GM23338 (cell line): ENCODE data around the gene MOB3B. TPM values are rescaled to one million over a fixed set of nuclear protein-coding genes. Genes with fewer than 3 reads are reported as not detected.

Experiments used
- ATAC-seq: fragments of 200-7000 bp; cut with Tn5 transposase; 3 replicates; pipeline ENCODE4 v1.9.1; 2020
- DNase-seq: peaks from one replicate; pipeline ENCODE4 v3.0.0-alpha.2; 2015; ENCODE audit warnings: low spot score
- H2AFZ ChIP-seq: fragments of 200-600 bp; sonication (generic); 2 replicates; pipeline ENCODE4 v1.8.0; 2016; ENCODE audit warnings: antibody characterized with exemption, mild to moderate bottlenecking, moderate library complexity
- H3F3A ChIP-seq: fragments of 200-600 bp; sonication (generic); replicated peaks from 2 replicates; pipeline ENCODE4 v1.8.0; 2017; ENCODE audit warnings: antibody characterized with exemption, mixed run types, low read depth
- H3K27ac ChIP-seq: fragments of 200-600 bp; sonication (generic); 2 replicates; pipeline ENCODE4 v1.6.1; 2016; ENCODE audit warnings: low read depth
- H3K27me3 ChIP-seq: fragments of 200-600 bp; sonication (generic); 2 replicates; pipeline ENCODE4 v1.8.0; 2016; ENCODE audit warnings: mild to moderate bottlenecking, mixed run types, moderate library complexity; ENCODE audit not compliant: insufficient read depth
- H3K36me3 ChIP-seq: fragments of 200-600 bp; sonication (generic); 2 replicates; pipeline ENCODE4 v1.8.0; 2016; ENCODE audit warnings: mild to moderate bottlenecking; ENCODE audit not compliant: insufficient read depth
- H3K4me1 ChIP-seq: fragments of 200-600 bp; sonication (generic); 2 replicates; pipeline ENCODE4 v1.8.0; 2016; ENCODE audit warnings: mild to moderate bottlenecking, moderate library complexity; ENCODE audit not compliant: insufficient read depth
- H3K4me2 ChIP-seq: fragments of 200-600 bp; sonication (generic); 2 replicates; pipeline ENCODE4 v1.7.1; 2017; ENCODE audit warnings: mixed run types
- H3K4me3 ChIP-seq: fragments of 200-600 bp; sonication (generic); 2 replicates; pipeline ENCODE4 v1.6.1; 2016; ENCODE audit warnings: mixed run types
- H3K79me2 ChIP-seq: fragments of 200-600 bp; sonication (generic); replicated peaks from 2 replicates; pipeline ENCODE4 v1.8.0; 2017; ENCODE audit warnings: mild to moderate bottlenecking; ENCODE audit not compliant: insufficient read depth
- H3K9me2 ChIP-seq: fragments of 200-600 bp; sonication (generic); 2 replicates; pipeline ENCODE4 v1.8.0; 2017; ENCODE audit not compliant: insufficient read depth
- H4K20me1 ChIP-seq: fragments of 200-600 bp; sonication (generic); replicated peaks from 2 replicates; pipeline ENCODE4 v1.8.0; 2017; ENCODE audit warnings: mild to moderate bottlenecking; ENCODE audit not compliant: insufficient read depth
- H3K27ac Mint-ChIP-seq: 2 replicates; pipeline ENCODE4 v1.8.0; 2020; ENCODE audit warnings: inconsistent platforms, mild to moderate bottlenecking, moderate library complexity, mixed read lengths
- H3K27me3 Mint-ChIP-seq: 3 replicates; pipeline ENCODE4 v1.8.0; 2022; ENCODE audit warnings: low read depth, mild to moderate bottlenecking, moderate library complexity, mixed read lengths, inconsistent platforms; ENCODE audit not compliant: insufficient read depth, poor library complexity
- H3K36me3 Mint-ChIP-seq: 3 replicates; pipeline ENCODE4 v1.8.0; 2021; ENCODE audit warnings: low read depth, mild to moderate bottlenecking, inconsistent platforms, moderate library complexity, mixed read lengths
- H3K4me1 Mint-ChIP-seq: 3 replicates; pipeline ENCODE4 v1.8.0; 2020; ENCODE audit warnings: mild to moderate bottlenecking, inconsistent platforms, mixed read lengths
- H3K4me3 Mint-ChIP-seq: 3 replicates; pipeline ENCODE4 v1.8.0; 2021; ENCODE audit warnings: moderate library complexity, mild to moderate bottlenecking, inconsistent platforms, mixed read lengths
- H3K9me3 Mint-ChIP-seq: 3 replicates; pipeline ENCODE4 v1.8.0; 2020; ENCODE audit warnings: moderate library complexity, mild to moderate bottlenecking, inconsistent platforms, mixed read lengths
- CREB1 ChIP-seq: fragments of 250-450 bp; sonication (Bioruptor Pico); IDR thresholded peaks from 2 replicates; pipeline ENCODE4 v1.5.0; 2020; ENCODE audit warnings: low read depth, mild to moderate bottlenecking, moderate library complexity
- CTCF ChIP-seq, 2 experiments: fragments of 200-600 bp in 1 of 2; sonication (generic) in 1 of 2; conservative IDR thresholded peaks; 2 replicates each; pipeline versions ENCODE4 v1.5.1 to v1.6.1; 2016 to 2017; ENCODE audit warnings: antibody characterized with exemption in 2 of 2, low read depth in 2 of 2, mild to moderate bottlenecking in 2 of 2, moderate library complexity in 1 of 2
- EZH2phosphoT487 ChIP-seq: fragments of 200-600 bp; sonication (generic); IDR thresholded peaks from one replicate; pipeline ENCODE4 v1.8.1; 2018; ENCODE audit warnings: antibody characterized with exemption; ENCODE audit not compliant: unreplicated experiment
- JUNB ChIP-seq: IDR thresholded peaks from one replicate; pipeline ENCODE4 v1.6.1; 2016; ENCODE audit warnings: antibody characterized with exemption; ENCODE audit not compliant: unreplicated experiment
- NANOG ChIP-seq: IDR thresholded peaks from 2 replicates; pipeline ENCODE4 v1.6.1; 2016; ENCODE audit warnings: antibody characterized with exemption, borderline replicate concordance
- POLR2AphosphoS5 ChIP-seq: IDR thresholded peaks from 2 replicates; pipeline ENCODE4 v1.6.1; 2016; ENCODE audit warnings: antibody characterized with exemption, low read depth
- REST ChIP-seq: IDR thresholded peaks from one replicate; pipeline ENCODE4 v1.6.1; 2018; ENCODE audit warnings: antibody characterized with exemption; ENCODE audit not compliant: unreplicated experiment
- STAT1 ChIP-seq: IDR thresholded peaks from one replicate; pipeline ENCODE4 v1.6.1; 2016; ENCODE audit warnings: antibody characterized with exemption; ENCODE audit not compliant: unreplicated experiment
- ZNF114 ChIP-seq: fragments of 250-450 bp; sonication (Bioruptor Pico); IDR thresholded peaks from 2 replicates; pipeline ENCODE4 v1.5.0; 2020; ENCODE audit warnings: mild to moderate bottlenecking, moderate library complexity
- ZNF462 ChIP-seq: fragments of 250-450 bp; sonication (Bioruptor Pico); IDR thresholded peaks from 2 replicates; pipeline ENCODE4 v1.5.0; 2020; ENCODE audit warnings: mild to moderate bottlenecking, moderate library complexity
- polyA plus RNA-seq: library from polyadenylated mRNA; unstranded; fragments of >200 nt; fragmentation: Nextera tagmentation; extraction: Ambion mirVana; gene quantifications from 2 replicates; pipeline ENCODE4 v1.2.1, GENCODE V29; 2016
- total RNA-seq: library from RNA; depleted of rRNA; stranded (reverse); fragments of >200 nt; shearing (Covaris generic); gene quantifications from 2 replicates; pipeline ENCODE4 v1.2.3, GENCODE V29; 2014

MOB3B gene
- total and polyA plus RNA-seq, 2 experiments from 2014 or later, result 7.6 to 12.1 TPM

- Histone ChIP-seq H3K27ac (no peak overlapping the region), H3K4me2 (no peak overlapping the region), H3K79me2 (no peaks in the 10 kb centered on the region), H2AFZ (no peak overlapping the region), H3K4me3 (no peak overlapping the region), H4K20me1 (no peaks in the 10 kb centered on the region), H3K36me3 (no peaks in the 10 kb centered on the region), H3K27me3 (no peaks in the 10 kb centered on the region), H3K4me1 (peaks cover 9% of the 10 kb centered on the region), H3K9me2 (no peaks in the 10 kb centered on the region), H3F3A (no peaks in the 10 kb centered on the region)
- H3K4me1 Mint-ChIP-seq, result peaks cover 32% of the 10 kb centered on the region
- DNase-seq, result no peak
- no peak overlapping the region for H3K27ac Mint-ChIP-seq
- no peak for ATAC-seq
- no peak for TF ChIP-seq CTCF (conservative IDR thresholded peaks at IDR 0.05; ENCODE audit: low read depth in 2 of 2)
- H3K4me3 Mint-ChIP-seq, result no peak overlapping the region
- no peaks in the 10 kb centered on the region for H3K36me3 Mint-ChIP-seq
- H3K9me3 Mint-ChIP-seq, result no peaks in the 10 kb centered on the region
- H3K27me3 Mint-ChIP-seq, result no peaks in the 10 kb centered on the region
These were observed 147.3 kb downstream of the MOB3B start for GRCh38 chr9:27382308-27382707.

GRCh38 chr9:27379311-27380251, 150.0 kb downstream of the MOB3B start:
- Mint-ChIP-seq H3K27me3 (no peaks in the 10 kb centered on the region), H3K27ac (no peak overlapping the region), H3K4me1 (peaks cover 28% of the 10 kb centered on the region), H3K36me3 (no peaks in the 10 kb centered on the region), H3K9me3 (no peaks in the 10 kb centered on the region), H3K4me3 (no peak overlapping the region)
- Histone ChIP-seq H3K9me2 (no peaks in the 10 kb centered on the region), H3K79me2 (no peaks in the 10 kb centered on the region), H4K20me1 (no peaks in the 10 kb centered on the region), H3K4me2 (no peak overlapping the region), H3F3A (no peaks in the 10 kb centered on the region), H3K4me1 (peaks cover 14% of the 10 kb centered on the region), H2AFZ (no peak overlapping the region), H3K27me3 (no peaks in the 10 kb centered on the region), H3K36me3 (no peaks in the 10 kb centered on the region), H3K27ac (no peak overlapping the region), H3K4me3 (no peak overlapping the region)
- ATAC-seq, result no peak
- TF ChIP-seq ZNF462 (CRISPR knock-in tag) (no peak), REST (no peak), CREB1 (CRISPR knock-in tag) (no peak), ZNF114 (no peak), EZH2phosphoT487 (no peak), POLR2AphosphoS5 (no peak), JUNB (no peak), NANOG (no peak), STAT1 (no peak)
- no peak for DNase-seq
